Dermis blood vessel endothelial cell (primary cell): ENCODE measurements around the gene IL2RA. TPM values are rescaled to one million over a fixed set of nuclear protein-coding genes. Genes with fewer than 3 reads are reported as not detected.

Experiments
- total RNA-seq: library from RNA; depleted of rRNA; stranded (reverse); fragments of >200 nt; gene quantifications from 2 replicates; pipeline ENCODE4 v1.2.3, GENCODE V29; 2014

The IL2RA gene
- total RNA-seq, 1 donor from 2014 or later: not detected

Other genes with a start within 250 kb of the IL2RA start
- 581 and 665 TPM in 2 replicates for gene GDI2, start 248.9 kb downstream of the IL2RA start, total RNA-seq
- 5.8 and 7.0 TPM in 2 replicates for gene ANKRD16, start 172.5 kb downstream of the IL2RA start, total RNA-seq
- 127 and 145 TPM in 2 replicates for gene FBH1, start 172.1 kb downstream of the IL2RA start, total RNA-seq
- 13.9 and 15.7 TPM in 2 replicates for gene IL15RA, start 84.8 kb downstream of the IL2RA start, total RNA-seq
- gene RBM17, start 26.7 kb upstream of the IL2RA start, total RNA-seq: 65.3 and 67.9 TPM in 2 replicates
- 30.1 and 35.3 TPM in 2 replicates for gene PFKFB3, start 140.6 kb upstream of the IL2RA start, total RNA-seq